ENCODE results near the gene TMIGD2. TPM values are rescaled to one million over a fixed set of nuclear protein-coding genes. Genes with fewer than 3 reads are reported as not detected.
"Not testable (repeated sequence)": the region's sequence is repeated elsewhere in the genome, so short reads cannot be mapped to it uniquely, and the experiment has no call there.

The TMIGD2 gene
- total RNA-seq, 1 donor from 2014 or later = 0.85 TPM

DNA sequence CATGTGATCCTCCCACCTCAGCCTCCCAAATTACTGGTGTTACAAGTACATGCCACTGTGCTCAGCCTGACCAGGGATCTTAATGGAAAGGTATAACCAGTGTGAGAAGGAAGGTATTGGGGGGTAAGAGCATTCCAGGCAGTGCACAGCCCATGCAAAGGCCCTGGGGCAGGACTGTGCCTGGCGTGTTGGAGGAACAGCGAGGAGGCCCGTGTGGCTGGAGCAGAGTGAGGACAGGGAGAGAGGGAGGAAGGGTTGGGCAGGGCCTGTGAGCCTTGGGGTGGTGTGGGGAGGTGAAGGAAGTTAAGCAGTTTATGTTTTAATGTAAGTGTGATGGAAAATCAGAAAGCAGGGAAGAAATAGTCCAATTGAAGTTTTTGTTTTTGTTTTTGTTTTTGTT is 1.6 kb downstream of the TMIGD2 start:
- intact Hi-C loops (cut with DNase I) = no loop called here
- ATAC-seq (no peak), DNase-seq (ENCODE audit: low spot score) (no peak)

DNA sequence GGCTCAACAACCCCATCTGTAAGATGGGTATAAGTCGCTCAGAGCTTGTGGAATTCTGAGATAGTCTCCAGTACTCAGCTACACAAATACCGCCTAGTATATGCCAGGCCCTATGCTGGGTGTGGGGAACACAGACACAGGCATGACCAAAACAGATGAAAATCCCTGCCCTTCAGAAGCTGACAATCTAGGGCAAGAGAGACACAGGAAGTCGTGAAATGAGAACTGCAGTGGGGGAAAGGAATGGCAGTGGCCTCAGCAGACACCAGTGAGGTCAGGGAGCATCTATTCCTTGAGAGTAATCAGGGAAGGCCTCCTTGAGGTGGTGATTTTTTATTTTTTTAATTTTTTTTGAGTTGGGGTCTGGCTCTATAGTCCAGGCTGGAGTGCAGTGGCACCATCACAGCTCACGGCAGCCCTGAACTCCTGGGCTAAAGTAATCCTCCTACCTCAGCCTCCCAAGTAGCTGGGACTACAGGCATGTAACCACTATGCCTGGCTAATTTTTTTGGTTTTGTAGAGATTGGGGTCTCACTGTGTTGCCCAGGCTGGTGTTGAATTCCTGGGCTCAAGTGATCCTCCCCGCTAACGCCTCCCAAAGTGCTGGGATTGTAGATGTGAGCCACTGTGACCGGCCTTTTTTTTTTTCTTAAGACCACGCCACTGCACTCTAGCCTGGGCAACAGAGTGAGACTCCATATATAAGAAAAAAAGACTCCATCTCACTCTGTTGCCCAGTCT is 3.2 kb downstream of the TMIGD2 start:
- intact Hi-C loops (cut with DNase I) = no loop called here
- ATAC-seq = no peak
- DNase-seq (ENCODE audit: low spot score) = no peak

DNA sequence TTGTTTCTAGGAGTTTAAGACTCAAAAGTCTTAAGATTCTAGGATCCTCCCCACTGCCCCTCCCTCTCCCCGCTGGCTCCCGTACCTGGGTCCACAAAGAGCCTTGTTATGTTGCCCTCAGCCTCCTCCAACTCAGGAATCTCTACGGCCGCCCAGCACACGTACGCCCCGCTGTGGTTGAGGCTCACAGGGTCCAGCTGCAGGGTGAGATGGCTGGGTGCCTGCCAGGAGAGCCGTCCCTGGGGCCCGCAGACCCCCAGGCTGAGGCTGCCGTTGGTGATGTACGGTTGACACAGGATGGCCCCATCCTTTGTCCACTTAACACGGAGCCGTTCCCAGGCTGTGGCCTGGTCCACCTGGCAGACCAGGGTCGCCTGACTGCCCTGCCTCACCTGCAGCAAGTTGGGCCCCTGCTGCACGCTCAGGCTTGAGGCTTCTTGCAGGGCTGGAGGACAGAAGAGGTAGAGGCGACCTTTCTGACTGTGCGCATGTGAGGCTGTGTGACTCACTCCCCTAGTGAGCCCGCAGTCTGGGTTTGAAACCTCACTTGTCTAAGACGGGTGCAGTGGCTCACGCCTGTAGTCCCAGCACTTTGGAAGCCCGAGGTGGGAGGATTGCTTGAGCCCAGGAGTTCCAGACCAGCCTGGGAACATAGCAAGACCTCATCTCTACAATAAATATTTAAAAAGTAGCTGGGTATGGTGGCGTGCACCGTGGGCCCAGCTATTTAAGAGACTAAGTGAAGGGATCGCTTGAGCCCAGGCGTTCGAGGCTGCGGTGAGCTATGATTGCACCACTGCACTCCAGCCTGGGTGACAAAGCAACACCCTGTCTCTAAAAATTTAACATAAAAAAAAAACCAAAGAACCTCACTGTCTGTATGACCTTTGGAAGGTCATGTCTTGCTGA is 4.0 kb downstream of the TMIGD2 start:
- no peak for DNase-seq (ENCODE audit: low spot score)
- ATAC-seq = no peak
- intact Hi-C loops (cut with DNase I) = no loop called here

DNA sequence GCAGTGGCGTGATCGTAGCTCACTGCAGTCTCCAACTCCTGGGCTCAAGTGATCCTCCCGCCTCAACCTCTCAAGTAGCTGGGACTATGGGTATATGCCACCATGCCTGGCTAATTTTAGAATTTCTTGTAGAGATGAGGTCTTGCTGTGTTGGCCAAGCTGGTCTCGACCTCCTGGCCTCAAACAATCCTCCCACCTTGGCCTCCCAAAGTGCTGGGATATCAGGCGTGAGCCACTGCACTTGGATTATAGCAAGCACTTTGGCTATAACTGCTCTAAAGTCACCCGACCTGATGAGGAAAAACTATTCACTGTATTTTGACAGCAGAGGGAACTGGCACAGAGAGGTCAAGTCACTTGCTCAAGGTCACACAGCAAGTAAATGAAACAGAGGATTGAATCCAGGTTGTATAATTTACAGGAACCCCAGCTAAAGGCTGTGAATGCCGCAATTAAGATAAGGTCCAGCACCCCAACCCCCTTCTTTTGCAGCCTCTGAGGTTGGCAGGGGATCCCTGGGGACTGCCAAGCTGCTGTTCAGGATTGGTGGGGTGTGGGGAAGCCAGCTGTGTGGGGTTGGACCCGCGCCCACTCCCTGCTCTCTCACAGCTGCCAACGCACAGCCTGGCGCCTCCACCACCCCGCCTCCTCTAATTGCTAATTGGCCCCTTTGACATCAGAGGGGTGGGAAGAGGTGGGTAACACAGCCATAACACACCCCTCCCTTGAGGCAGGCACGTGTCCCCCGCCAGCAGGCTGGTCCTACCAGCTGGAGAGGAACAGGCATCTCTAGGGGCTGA is 6.0 kb downstream of the TMIGD2 start:
- intact Hi-C loops (cut with DNase I) = no loop called here
- DNase-seq (ENCODE audit: low spot score) (no peak), ATAC-seq (no peak)

DNA sequence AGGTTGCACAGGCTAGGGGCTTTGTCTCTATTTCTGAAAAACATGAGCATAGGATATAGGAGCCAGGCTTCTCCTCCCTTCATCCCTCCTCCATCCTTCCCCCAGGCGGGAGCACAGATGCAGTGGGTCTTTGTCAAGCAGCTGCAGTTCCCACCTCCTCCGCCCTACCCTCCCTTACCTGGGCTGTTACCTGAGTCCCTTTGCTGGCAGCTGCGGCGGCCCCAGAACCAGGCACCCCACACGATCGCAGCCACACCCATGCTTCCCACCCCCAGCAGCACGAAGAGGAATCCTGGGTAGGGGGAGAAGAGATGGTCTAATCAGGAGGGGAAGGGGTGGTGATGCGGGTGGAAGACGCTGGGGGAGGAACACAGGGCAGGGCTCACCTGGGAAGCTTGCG is 7.8 kb downstream of the TMIGD2 start:
- intact Hi-C loops (cut with DNase I) = no loop called here
- DNase-seq (ENCODE audit: low spot score) (no peak), ATAC-seq (no peak)

DNA sequence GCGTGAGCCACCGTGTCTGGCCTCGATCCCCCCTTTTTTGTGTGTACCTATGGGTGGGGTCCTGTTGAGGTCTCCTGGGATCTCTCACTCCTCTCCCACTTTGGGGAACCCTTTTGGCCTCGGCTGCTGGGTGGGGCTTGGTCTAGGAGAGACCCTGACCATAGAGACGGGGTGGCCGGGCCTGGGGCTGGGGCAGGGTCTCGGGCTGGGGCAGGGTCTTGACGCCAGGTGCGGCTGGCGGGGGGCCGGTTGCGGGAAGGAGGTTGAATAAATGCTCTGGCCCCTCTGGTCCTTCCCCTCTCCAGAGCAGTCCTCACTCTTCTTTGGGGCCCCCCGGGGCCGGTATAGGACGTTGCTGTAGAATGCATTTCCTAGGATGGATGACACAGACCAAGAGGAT is 9.7 kb downstream of the TMIGD2 start:
- ATAC-seq (no peak), DNase-seq (ENCODE audit: low spot score) (no peak)
- intact Hi-C loops (cut with DNase I) = no loop called here

DNA sequence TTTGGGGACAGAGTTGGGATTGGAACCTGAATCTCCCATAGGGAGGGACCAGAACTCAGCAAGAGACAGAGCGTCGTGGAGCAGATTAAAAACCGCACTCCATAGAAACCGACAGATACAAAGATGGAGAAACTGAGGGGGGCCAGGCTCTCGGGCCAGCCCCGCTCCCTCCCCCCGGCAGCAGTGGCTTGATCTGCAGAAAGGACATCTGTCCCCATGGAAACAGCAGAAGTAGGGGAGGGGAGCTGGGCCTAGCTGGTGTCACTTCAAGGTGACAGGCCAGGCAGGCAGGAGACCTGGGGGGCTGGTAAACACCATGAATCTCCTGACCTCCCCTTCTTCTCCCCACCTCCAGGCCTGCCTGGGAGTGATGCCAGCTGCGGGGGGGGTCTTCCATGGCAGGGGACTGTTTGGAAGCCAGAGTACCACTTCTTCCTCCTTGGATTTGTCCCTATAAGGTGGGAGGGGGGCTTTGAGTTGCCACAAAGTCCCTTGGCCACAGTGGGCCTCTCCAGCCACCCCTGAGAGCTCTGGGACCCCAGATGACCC is 10.9 kb downstream of the TMIGD2 start:
- intact Hi-C loops (cut with DNase I) = no loop called here
- no peak for DNase-seq (ENCODE audit: low spot score)
- ATAC-seq = no peak

DNA sequence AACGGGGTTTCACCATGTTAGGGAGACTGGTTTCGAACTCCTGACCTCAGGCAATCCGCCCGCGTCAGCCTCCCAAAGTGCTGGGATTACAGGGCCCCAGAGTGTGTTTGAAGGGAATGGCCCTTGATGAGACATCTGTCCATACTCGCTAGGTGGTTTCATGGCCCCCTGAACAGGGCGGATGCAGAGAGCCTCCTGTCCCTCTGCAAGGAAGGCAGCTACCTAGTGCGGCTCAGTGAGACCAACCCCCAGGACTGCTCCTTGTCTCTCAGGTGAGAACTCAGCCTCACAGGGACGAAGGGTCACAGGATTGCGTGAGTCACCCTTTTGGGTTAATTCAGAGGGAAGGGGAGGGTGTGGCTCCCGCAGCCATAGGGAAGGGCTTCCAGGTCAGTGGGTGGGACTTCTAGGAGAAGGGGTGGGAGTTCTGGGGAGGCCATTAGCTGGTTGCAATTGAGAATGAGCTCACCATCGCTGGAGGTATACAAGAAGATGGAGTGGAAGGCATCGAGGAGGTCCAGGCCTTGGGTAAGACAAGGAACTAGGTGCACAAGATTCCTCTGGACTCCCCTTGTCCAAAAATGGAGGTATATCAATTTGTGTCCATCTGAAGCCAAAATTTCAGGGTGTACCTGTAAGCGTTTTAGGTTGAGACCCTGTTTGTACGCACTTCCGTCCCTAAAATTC is 14.0 kb downstream of the TMIGD2 start:
- ATAC-seq (no peak), DNase-seq (ENCODE audit: low spot score) (no peak)
- intact Hi-C loops (cut with DNase I) = no loop called here

DNA sequence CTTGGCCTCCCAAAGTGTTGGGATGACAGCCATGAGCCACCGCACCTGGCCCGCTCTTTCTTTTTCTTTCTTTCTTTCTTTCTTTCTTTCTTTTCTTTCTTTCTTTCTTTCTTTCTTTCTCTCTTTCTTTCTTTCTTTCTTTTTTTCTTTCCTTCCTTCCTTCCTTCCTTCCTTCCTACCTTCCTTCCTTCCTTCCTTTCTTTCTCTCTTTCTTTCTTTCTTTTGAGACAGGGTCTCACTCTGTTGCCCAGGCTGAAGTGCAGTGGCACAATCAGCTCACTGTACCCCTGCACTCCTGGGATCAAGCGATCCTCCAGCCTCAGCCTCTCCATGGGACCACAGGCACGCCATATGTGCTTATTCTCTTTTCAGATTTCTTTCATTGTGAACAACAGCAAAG is 16.0 kb downstream of the TMIGD2 start:
- ATAC-seq; intact Hi-C loops (cut with DNase I); DNase-seq (ENCODE audit: low spot score): not testable (repeated sequence)

DNA sequence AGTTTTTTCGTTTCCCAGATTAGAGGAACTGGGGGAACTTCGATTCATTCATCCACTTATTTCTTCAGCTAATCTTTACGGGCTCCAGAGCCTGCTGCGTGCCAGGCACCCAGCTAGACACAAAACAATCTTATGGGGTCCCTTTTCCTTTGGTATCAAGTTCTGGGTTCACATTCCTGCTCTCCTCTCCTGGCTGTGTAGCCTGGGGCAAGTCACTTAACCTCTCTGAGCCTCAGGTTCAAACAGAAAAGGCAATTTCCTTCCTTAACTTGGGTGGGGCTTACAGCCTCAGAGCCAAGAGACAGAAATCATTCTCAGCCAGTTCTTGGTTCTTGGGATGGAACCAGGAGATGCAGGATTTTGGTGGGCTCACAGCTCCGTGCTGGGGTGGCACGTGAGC is 17.2 kb downstream of the TMIGD2 start:
- ATAC-seq = no peak
- intact Hi-C loops (cut with DNase I) = no loop called here
- DNase-seq (ENCODE audit: low spot score) = no peak

DNA sequence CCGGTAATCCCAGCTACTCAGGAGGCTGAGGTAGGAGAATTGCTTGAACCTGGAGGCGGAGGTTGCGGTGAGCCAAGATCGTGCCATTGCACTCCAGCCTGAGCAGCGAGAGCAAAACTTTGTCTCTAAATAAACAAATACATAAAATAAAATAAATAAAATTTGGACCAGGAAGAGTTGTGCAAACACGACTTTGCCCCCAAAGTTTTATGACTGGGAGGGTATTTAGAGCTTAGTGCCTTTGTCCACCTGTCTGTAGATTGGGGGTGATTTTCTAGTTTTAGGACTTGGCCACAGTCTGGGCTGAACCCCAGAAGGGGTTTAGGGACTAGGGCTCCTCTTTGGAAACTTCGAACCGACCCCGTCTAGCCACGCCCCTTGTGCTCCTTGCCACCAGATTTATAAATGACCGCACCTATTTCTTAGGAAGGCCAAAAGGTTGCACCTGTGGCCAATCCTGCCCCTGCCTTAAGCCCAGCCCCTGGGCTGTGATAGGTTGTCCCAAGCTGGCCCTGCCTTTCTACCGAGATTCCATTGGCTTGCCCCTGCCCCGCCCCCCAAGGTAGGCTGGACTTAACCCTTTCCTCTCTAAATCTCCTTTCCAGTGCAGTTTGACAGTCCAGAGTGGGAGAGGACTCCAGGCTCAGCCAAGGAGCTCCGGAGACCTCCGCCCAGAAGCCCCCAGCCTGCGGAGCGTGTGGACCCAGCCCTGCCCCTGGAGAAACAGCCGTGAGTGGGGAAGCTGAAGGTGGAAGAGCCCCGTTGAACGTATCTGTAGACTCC is 17.8 kb downstream of the TMIGD2 start:
- intact Hi-C loops (cut with DNase I) = no loop called here
- DNase-seq (ENCODE audit: low spot score) (no peak), ATAC-seq (no peak)

DNA sequence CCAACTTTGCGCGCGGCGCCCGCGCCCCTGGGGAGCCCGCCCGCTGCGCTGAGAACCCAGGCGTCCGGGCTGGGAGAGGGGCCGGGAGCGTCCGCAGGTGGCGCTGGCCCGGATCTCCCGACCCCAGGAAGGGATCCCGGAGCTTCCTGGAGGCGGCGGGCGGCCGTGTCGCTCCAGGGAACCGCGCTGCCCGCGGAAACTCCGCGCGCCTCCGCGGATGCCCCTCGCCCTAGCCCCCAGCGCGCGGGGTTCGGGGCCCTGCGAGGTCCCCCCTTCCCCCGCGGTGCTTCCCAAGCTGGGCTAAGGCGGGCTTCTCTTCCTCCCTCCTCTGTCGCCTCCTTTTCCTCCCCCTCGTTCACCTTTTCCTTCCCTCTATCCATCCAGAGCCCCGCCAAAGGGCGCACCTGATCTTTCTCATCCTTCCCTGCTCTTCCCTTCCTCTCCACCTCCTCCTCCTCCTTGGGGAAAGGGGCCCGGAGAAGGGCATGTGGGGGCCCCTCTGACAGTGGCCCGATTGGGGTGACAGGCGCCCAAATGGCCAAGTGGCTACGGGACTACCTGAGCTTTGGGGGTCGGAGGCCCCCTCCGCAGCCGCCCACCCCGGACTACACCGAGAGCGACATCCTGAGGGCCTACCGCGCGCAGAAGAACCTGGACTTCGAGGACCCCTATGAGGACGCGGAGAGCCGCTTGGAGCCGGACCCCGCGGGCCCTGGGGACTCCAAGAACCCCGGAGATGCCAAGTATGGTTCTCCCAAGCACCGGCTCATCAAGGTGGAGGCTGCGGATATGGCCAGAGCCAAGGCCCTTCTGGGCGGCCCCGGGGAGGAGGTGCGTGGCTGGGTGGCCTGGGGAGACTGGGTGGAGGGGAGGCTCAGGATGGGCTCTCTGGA is 22.4 kb downstream of the TMIGD2 start:
- intact Hi-C loops (cut with DNase I) = no loop called here
- ATAC-seq = no peak

DNA sequence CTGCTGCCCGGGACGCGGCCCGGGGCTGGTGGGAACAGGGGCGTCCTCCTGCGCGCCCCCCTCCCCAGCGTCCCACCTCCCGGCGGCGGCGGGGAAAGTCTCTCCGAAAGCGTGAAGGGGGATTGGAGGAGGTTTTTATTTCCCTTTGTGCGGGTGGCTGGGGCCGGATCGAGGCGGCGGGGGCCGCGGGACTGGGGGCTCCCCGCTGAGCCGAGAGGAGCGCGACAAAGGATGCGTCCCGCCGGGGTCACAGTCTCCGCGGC is 23.0 kb downstream of the TMIGD2 start:
- ATAC-seq (no peak), DNase-seq (ENCODE audit: low spot score) (no peak)
- intact Hi-C loops (cut with DNase I) = no loop called here

More for the DNA sequence above, 22.4 kb downstream of the TMIGD2 start:
- DNase-seq (ENCODE audit: low spot score) = no peak

DNA sequence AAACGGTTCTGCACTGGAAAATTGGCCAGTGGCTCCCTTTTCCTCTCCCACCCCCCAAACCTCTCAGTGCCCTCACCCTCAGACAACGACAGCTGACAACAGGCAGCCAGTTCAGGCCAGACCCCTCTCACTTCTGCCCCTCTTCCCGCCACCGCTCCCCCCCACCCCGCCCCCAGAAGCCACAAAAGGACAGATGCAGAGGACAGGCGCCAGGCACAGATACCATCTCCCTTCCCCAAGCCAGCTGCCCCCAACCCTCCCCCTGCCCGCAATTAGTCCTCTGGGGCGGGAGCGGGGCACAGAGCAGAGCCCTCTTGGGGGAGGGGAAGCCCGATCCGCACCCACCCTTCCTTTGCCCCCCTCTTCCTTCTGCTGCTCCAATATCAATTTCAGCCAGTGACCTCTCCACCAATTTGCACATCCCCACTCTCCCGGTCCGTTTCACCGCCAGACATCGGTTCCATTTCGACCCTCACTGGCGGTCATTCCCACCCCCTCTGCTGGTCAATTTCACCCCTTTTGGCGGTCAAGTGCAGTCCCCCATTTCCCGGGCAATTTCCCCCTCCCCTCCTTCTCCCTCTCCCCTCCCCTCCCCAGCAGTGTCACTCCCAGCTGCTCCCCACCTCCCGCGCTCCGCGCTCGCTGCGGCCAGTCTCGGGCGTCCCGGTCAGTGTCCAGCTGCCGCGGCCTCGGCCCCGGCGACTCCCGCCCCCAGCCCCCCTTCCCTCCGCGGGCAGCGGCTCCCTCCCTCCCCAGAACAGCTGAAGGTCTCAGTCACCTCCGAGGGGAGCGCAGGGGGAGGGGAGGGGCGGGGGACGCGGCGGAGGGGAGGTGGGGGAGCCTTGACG is 23.5 kb downstream of the TMIGD2 start, which contains the start of gene SHD:
Gene SHD (plus strand): TSS at position 848 of the 848 bp plus-strand sequence. CDS start 798 bp downstream, outside the sequence.
- no peak for ATAC-seq
- intact Hi-C loops (cut with DNase I) = no loop called here

DNA sequence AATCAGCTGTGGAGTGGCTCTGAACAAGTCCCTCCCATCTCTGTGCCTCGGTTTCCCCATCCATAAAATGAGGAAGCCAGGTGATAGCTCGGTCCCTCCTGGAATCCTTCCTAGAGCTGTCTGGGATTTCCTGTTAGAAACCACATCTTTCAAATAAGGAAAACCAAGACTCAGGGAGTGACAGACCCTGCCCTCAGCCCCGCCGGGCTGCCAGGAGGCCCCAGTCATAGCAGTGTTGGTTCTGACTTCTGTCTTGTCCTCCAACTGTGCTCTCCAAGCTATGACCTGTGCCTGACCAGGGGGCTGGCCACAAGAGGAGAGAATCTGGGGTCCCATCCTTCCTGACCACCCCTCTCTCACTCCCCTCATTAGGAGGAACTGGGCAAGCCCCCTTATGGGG is 24.2 kb downstream of the TMIGD2 start:
- intact Hi-C loops (cut with DNase I) = no loop called here
- no peak for ATAC-seq
- no peak for DNase-seq (ENCODE audit: low spot score)

More for the DNA sequence above, 23.5 kb downstream of the TMIGD2 start, which contains the start of gene SHD:
- no peak for DNase-seq (ENCODE audit: low spot score)

DNA sequence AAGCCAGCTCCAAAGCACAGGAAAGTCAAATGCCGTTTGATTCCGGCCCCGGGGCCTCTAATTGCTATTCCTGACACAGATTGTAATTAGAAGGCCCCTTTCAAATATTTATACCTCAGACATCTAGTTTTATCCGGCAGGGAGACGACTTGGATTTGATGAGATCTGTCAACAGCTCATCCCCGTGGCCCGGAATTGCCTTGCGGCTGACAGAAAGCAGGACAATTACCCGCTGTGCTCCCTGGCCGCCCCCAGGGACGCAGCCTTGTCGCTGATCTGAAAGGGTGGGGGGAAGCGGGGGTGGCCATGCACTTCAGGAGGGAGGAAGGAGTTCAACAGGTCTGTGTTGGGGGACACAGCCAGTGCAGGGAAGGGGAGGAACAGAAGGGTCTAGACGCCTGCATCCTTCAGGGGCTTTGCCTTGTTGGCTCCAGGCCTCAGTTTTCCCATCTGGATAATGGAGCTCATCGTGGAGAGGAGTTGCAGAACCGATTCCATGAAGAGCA is 24.9 kb downstream of the TMIGD2 start:
- intact Hi-C loops (cut with DNase I) = no loop called here
- ATAC-seq (no peak), DNase-seq (ENCODE audit: low spot score) (no peak)

Data from sciatic nerve (tissue), 2 donors.